K562 (cell line): Measurements from ENCODE around the gene GFRA3. TPM values are rescaled to one million over a fixed set of nuclear protein-coding genes. Genes with fewer than 3 reads are reported as not detected.

ENCODE experiments used
- ATAC-seq: fragments of 200-7000 bp; cut with Tn5 transposase; 3 replicates; pipeline ENCODE4 v1.9.1; 2020; ENCODE audit warnings: moderate library complexity
- BruUV-seq: library from RNA; stranded (reverse); fragments of 400-500 nt; replicated peaks from 2 replicates; lab custom pipeline; 2021; lab: Mats Ljungman, UMichigan
- CTCF ChIA-PET: fragments of 300-600 bp; formaldehyde crosslinking; extraction: SDS; loops from one replicate; lab custom pipeline; 2021; ENCODE audit warnings: low intra/inter-chr PET ratio; lab: Yijun Ruan, JAX
- POLR2A ChIA-PET: fragments of 300-600, 350-650 bp; sonication (Branson Sonifier 250); formaldehyde crosslinking; extraction: SDS; loops from one replicate; lab custom pipeline; 2021; ENCODE audit warnings: antibody characterized with exemption, inconsistent platforms; lab: Yijun Ruan, JAX
- DNase-seq, 4 experiments: peaks; one replicate each; pipeline versions ENCODE4 v3.0.0 to v3.0.0-alpha.2; 2011 to 2018; ENCODE audit warnings: low spot score in 3 of 4, mixed read lengths in 3 of 4; ENCODE audit errors: extremely low read depth in 1 of 4
- FAIRE-seq: peaks from 2 replicates; lab custom pipeline; 2011; peaks lifted over from hg19 to GRCh38; lab: Jason Lieb, UNC
- H2AFZ ChIP-seq: 2 replicates; pipeline ENCODE4 v1.6.0; 2011; ENCODE audit warnings: low read depth, low read length, control low read depth, inconsistent platforms
- H3K27ac ChIP-seq: fragments of 200-600 bp; 3 replicates; pipeline ENCODE4 v1.8.0; 2011; ENCODE audit warnings: low read depth, mild to moderate bottlenecking, control low read depth, inconsistent platforms, low read length, moderate library complexity, mixed read lengths; ENCODE audit errors: extremely low read depth
- H3K27me3 ChIP-seq, 2 experiments: fragments of 300-600 bp in 1 of 2; 2 replicates in 1 of 2; 3 replicates in 1 of 2; pipeline versions ENCODE4 v1.6.0 to v1.8.0; 2011; ENCODE audit warnings: inconsistent platforms in 2 of 2, low read length in 2 of 2, mild to moderate bottlenecking in 1 of 2, mixed read lengths in 1 of 2, moderate library complexity in 1 of 2; ENCODE audit not compliant: control insufficient read depth in 2 of 2, insufficient read depth in 2 of 2
- H3K36me3 ChIP-seq: fragments of 300-600 bp; 3 replicates; pipeline ENCODE4 v1.8.0; 2011; ENCODE audit warnings: mild to moderate bottlenecking, low read length, inconsistent platforms; ENCODE audit not compliant: control insufficient read depth, insufficient read depth
- H3K4me1 ChIP-seq, 2 experiments: fragments of 200-600 bp in 1 of 2; replicated peaks in 1 of 2; 2 replicates in 1 of 2; 3 replicates in 1 of 2; pipeline versions ENCODE4 v1.5.1 to v1.8.0; 2011; ENCODE audit warnings: inconsistent platforms in 2 of 2, low read length in 2 of 2, mild to moderate bottlenecking in 1 of 2, mixed read lengths in 1 of 2, moderate library complexity in 1 of 2; ENCODE audit not compliant: control insufficient read depth in 2 of 2, insufficient read depth in 2 of 2
- H3K4me2 ChIP-seq: 2 replicates; pipeline ENCODE4 v1.6.1; 2011; ENCODE audit warnings: low read length, control low read depth, inconsistent platforms, mixed read lengths; ENCODE audit not compliant: insufficient read depth
- H3K4me3 ChIP-seq: fragments of 200-600 bp; sonication (generic), shearing (Covaris generic); 2 replicates; pipeline ENCODE4 v1.5.1; 2016; ENCODE audit warnings: control low read depth, inconsistent platforms
- H3K79me2 ChIP-seq: fragments of 200-600 bp; 3 replicates; pipeline ENCODE4 v1.8.0; 2011; ENCODE audit warnings: low read length, inconsistent platforms; ENCODE audit not compliant: control insufficient read depth, insufficient read depth
- H3K9ac ChIP-seq, 2 experiments: 2 replicates each; pipeline versions ENCODE4 v1.6.0 to v1.6.1; 2011; ENCODE audit warnings: low read depth in 2 of 2, low read length in 2 of 2, control low read depth in 1 of 2, inconsistent platforms in 1 of 2, mild to moderate bottlenecking in 1 of 2, mixed read lengths in 1 of 2; ENCODE audit not compliant: insufficient read depth in 1 of 2
- H3K9me1 ChIP-seq: one replicate; pipeline ENCODE4 v1.6.0; 2011; ENCODE audit warnings: inconsistent platforms, mild to moderate bottlenecking, low read length, moderate library complexity; ENCODE audit not compliant: control insufficient read depth, insufficient read depth
- H3K9me3 ChIP-seq: replicated peaks from 2 replicates; pipeline ENCODE4 v1.5.1; 2011; ENCODE audit warnings: low read depth, low read length, inconsistent platforms; ENCODE audit not compliant: control insufficient read depth, insufficient read depth
- H4K20me1 ChIP-seq: replicated peaks from 2 replicates; pipeline ENCODE4 v1.6.1; 2011; ENCODE audit warnings: low read length, inconsistent platforms, mixed read lengths; ENCODE audit not compliant: control insufficient read depth, insufficient read depth
- CCAR2 ChIP-seq: fragments of 200-400 bp; formaldehyde crosslinking; IDR thresholded peaks from 2 replicates; pipeline ENCODE4 v1.6.1; 2017; ENCODE audit warnings: mild to moderate bottlenecking, low read depth, low read length
- CTCFL ChIP-seq: IDR thresholded peaks from 2 replicates; pipeline ENCODE4 v1.6.1; 2011; ENCODE audit warnings: borderline replicate concordance, low read depth, mild to moderate bottlenecking, moderate library complexity, low read length; ENCODE audit not compliant: insufficient read depth, poor library complexity, severe bottlenecking
- RBM14 ChIP-seq: fragments of 200-400 bp; formaldehyde crosslinking; IDR thresholded peaks from 2 replicates; pipeline ENCODE4 v1.6.1; 2018; ENCODE audit warnings: low read depth, mild to moderate bottlenecking, low read length, moderate library complexity, borderline replicate concordance; ENCODE audit not compliant: insufficient read depth
- TFAP4 ChIP-seq: sonication (generic); formaldehyde crosslinking; IDR thresholded peaks from 2 replicates; pipeline ENCODE4 v1.8.0; 2022; ENCODE audit warnings: missing genetic modification reagents, mild to moderate bottlenecking, moderate library complexity, borderline replicate concordance
- ZNF140 ChIP-seq: fragments of 250-450 bp; sonication (Bioruptor Pico); IDR thresholded peaks from 2 replicates; pipeline ENCODE4 v1.8.0; 2021; ENCODE audit warnings: moderate library complexity, mild to moderate bottlenecking, inconsistent platforms
- ZNF740 ChIP-seq, 3 experiments: fragments of 200-800 bp in 1 of 3; sonication (Bioruptor generic) in 1 of 3; sonication (generic) in 1 of 3; formaldehyde crosslinking in 1 of 3; IDR thresholded peaks; 2 replicates each; pipeline versions ENCODE4 v1.6.1 to v1.8.0; 2016 to 2022; ENCODE audit warnings: mild to moderate bottlenecking in 2 of 3, missing compliant biosample characterization in 2 of 3, missing genetic modification characterization in 2 of 3, missing genetic modification reagents in 1 of 3
- WGBS: fragments of 100-300 bp; shearing (Covaris generic); methylation state at CpG from one replicate; pipeline ENCODE4 v1.1.6; 2016; ENCODE audit warnings: low coverage, mixed read lengths; ENCODE audit not compliant: insufficient coverage; ENCODE audit errors: missing lambda C conversion rate; 5-methylcytosine and 5-hydroxymethylcytosine counted together
- in situ Hi-C: fragments of 300-500 bp; cut with MboI; formaldehyde crosslinking; loops from 4 replicates; pipeline ENCODE4 v1.15.0; 2018; ENCODE audit warnings: inconsistent platforms, mixed read lengths
- intact Hi-C: fragments of 100-400 bp; cut with micrococcal nuclease; formaldehyde crosslinking; loops from 2 replicates; pipeline ENCODE4 v1.14.2; 2022
- polyA plus RNA-seq, 8 experiments: library from polyadenylated mRNA; depleted of rRNA in 4 of 8; stranded (reverse) in 5 of 8; unstranded in 3 of 8; fragments of >200 nt; fragmentation: Nextera tagmentation in 2 of 8; fragmentation: Illumina TruSeq in 1 of 8; extraction: Ambion mirVana in 2 of 8; extraction: Trizol in 1 of 8; gene quantifications; 2 replicates each; pipeline versions ENCODE4 v1.2.1 to v1.2.3, GENCODE V29; 2011 to 2014; ENCODE audit warnings: inconsistent platforms in 1 of 8, missing spikeins in 1 of 8
- total RNA-seq, 7 experiments: library from RNA; depleted of rRNA in 6 of 7; stranded (reverse); fragments of >200 nt in 6 of 7; fragmentation: Illumina TruSeq in 2 of 7; extraction: Trizol in 2 of 7; gene quantifications; 2 replicates each; pipeline versions ENCODE4 v1.2.1 to v1.2.3, GENCODE V29; 2011 to 2021; ENCODE audit warnings: low replicate concordance in 1 of 7

Gene GFRA3
- total and polyA plus RNA-seq, 9 of the 15 experiments (the other 6 are each of a cell fraction or from before 2014, with no cell fraction given) = 0.05 to 0.09 (median 0.08) TPM; not detected in 6

DNA sequence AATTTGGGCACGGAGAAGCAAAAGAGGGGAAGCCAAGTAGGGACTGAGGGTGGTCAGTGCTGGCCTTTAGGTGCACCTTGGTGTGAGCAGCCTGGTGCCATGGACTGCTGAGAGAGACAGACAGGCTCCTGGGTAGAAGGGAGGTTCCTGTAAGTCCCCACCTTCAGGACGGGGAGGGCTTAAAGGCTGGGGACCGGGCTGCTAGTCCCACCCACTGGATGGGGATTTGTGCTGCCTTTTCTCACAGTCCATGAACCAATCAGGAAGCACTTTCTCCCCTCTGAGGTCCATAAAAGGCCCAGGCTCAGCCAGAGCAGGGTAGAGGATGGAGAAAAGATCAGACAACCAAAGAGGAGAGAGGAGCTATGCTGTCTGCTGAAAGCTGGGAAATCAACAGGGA is 41.9 kb upstream of the GFRA3 start:
- H2AFZ ChIP-seq = no peak overlapping the region
- ChIA-PET POLR2A (interaction anchor here (0.6 to 6.8 kb wide), 8 partner anchors 10 to 608 kb away, joined by 3 to 31 read pairs (median 3); partner anchors contain the start of genes CDC25C and FAM53C), CTCF (no interaction called here)
- intact Hi-C loops = no loop called here
- H3K9me3 ChIP-seq = no peaks in the 10 kb centered on the region
- TF ChIP-seq TFAP4 (no peak), CCAR2 (no peak), CTCFL (no peak), RBM14 (no peak), ZNF140 (no peak), ZNF740 (CRISPR knock-in tag; IDR thresholded peaks at IDR 0.05) (no peak), ZNF740 (tag; IDR thresholded peaks at IDR 0.05) (no peak)
- DNase-seq (no peak), FAIRE-seq (no peak), ATAC-seq (peak; percentile 48)
- no peaks in the 10 kb centered on the region for H4K20me1 ChIP-seq
- 69% methylated on average over 3 of the region's 3 CpGs for WGBS
- no peaks in the 10 kb centered on the region for H3K9me1 ChIP-seq
- in situ Hi-C loops = no loop called here
- no peak overlapping the region for H3K4me3 ChIP-seq
- BruUV-seq = no TSS peak
- no peaks in the 10 kb centered on the region for H3K4me1 ChIP-seq
- H3K4me2 ChIP-seq = no peak overlapping the region
- no peaks in the 10 kb centered on the region for H3K27me3 ChIP-seq
- no peak overlapping the region for H3K27ac ChIP-seq
- no peaks in the 10 kb centered on the region for H3K79me2 ChIP-seq
- no peak overlapping the region for H3K9ac ChIP-seq
- peaks cover 31% of the 10 kb centered on the region; the same call in 1 of the 3 replicates for H3K36me3 ChIP-seq
